Activated CD4-positive, alpha-beta T cell treated with anti-CD3 and anti-CD28 coated beads, Interleukin-2, amount 50 U/mL, for 16 hours (primary cell): ENCODE results near the gene FCGR1A.
"Not testable (repeated sequence)": the region's sequence is repeated elsewhere in the genome, so short reads cannot be mapped to it uniquely, and the experiment has no call there.

Source experiments
- DNase-seq: peaks from one replicate; pipeline ENCODE4 v3.0.0-alpha.2; 2020

FCGR1A gene

GRCh38 chr1:149841149-149841548 lies 58.7 kb downstream of the FCGR1A start:
- not testable (repeated sequence) for DNase-seq
